T-helper 1 cell treated with Interleukin-12 subunit alpha and Interleukin-12 subunit beta and Interleukin-4 antibody, amounts not matched to agents 30 μg/mL and 1 μg/mL, for 36 hours (primary cell): ENCODE measurements around the gene OARD1.
"Not testable (repeated sequence)": the region's sequence is repeated elsewhere in the genome, so short reads cannot be mapped to it uniquely, and the experiment has no call there.

Experiments
- H3K27ac Mint-ChIP-seq: one replicate; pipeline ENCODE4 v1.8.0; 2021; ENCODE audit warnings: mild to moderate bottlenecking, mixed read lengths
- H3K27me3 Mint-ChIP-seq: one replicate; pipeline ENCODE4 v1.8.0; 2021; ENCODE audit warnings: low read depth, mixed read lengths
- H3K36me3 Mint-ChIP-seq: one replicate; pipeline ENCODE4 v1.8.0; 2021; ENCODE audit warnings: low read depth, mixed read lengths
- H3K4me1 Mint-ChIP-seq: one replicate; pipeline ENCODE4 v1.8.0; 2021; ENCODE audit warnings: low read depth, mixed read lengths
- H3K4me3 Mint-ChIP-seq: one replicate; pipeline ENCODE4 v1.8.0; 2021; ENCODE audit warnings: mild to moderate bottlenecking, moderate library complexity, mixed read lengths
- H3K9me3 Mint-ChIP-seq: one replicate; pipeline ENCODE4 v1.8.0; 2021; ENCODE audit warnings: mixed read lengths

The OARD1 gene, protein sequence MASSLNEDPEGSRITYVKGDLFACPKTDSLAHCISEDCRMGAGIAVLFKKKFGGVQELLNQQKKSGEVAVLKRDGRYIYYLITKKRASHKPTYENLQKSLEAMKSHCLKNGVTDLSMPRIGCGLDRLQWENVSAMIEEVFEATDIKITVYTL

DNA sequence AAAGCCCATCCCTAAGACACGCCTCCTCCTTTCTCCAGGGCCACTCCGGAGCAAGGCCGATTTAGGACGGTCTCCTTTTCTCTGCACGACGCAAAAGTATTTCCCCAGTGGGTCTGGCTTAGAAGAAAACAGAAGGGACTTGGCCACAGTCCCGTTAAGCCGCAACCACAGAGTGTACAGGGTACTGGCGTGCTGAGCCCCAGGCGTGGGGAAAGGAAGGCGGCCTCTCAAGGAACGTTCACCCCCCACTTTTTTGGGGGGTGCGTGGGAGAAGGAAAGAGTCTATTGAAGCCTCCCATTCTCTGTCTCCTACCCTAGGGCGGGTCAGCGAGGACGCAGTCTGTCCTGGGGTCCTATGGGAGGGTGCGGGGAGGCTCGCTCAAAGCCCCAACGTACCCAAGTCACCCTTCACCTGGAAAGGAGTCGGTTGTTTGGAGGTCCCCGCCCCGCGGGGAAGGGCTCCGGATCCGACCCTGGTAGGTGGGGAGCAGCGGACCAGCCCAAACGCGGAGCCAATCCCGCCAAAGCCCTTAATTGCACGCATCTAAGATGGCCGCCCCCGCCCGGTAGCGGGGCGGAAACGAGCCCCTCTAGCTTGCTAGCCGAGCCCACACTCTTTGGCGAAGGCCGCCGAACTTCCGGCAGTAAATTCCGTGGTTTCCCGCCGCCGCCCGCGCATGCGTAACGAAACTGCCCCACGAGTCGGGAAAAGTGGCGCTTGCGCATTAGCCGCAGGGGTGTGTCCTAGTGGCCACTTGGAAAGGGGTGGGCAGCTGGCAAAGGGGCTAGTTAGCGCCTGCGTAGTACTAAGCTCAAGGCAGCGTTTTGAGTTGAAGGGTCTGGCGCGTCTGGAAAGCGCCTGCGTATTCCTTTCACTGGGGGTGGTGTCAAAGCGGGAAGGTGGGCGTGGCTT is at the start of gene OARD1:
OARD1 (minus strand) TSS at position 434 of the 913 bp plus-strand sequence. CDS start 722 bp downstream, outside the sequence.
- Mint-ChIP-seq H3K27ac (peak within 1 kb of the TSS; percentile 99), H3K27me3 (no peaks in the 10 kb centered on the region), H3K9me3 (no peaks in the 10 kb centered on the region), H3K4me3 (peak within 1 kb of the TSS; percentile 94), H3K4me1 (peaks cover 52% of the 10 kb centered on the region), H3K36me3 (peaks cover 39% of the 10 kb centered on the region)

DNA sequence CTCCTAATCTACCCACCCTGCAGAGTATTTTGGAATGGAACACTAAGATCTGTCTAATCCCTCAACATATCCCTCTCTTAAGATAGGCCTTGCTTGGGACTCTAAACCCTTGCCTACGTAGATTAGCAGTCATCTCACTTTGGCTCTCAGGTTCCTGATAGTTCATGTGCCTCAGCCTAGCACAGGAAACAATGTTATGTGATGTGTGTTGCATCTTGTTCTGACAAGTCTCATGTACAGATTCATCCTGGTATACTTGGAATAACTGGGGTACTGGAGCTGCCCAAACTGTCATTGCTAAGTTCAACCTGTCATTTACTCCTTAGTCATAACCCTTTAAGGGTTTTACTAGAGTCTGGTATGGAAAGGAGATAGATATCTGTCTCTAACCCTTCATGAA is 47.9 kb upstream of the OARD1 start:
- H3K9me3 Mint-ChIP-seq: no peaks in the 10 kb centered on the region
- peaks cover 15% of the 10 kb centered on the region for H3K36me3 Mint-ChIP-seq
- H3K27me3 Mint-ChIP-seq: no peaks in the 10 kb centered on the region
- H3K27ac Mint-ChIP-seq: no peak overlapping the region
- no peaks in the 10 kb centered on the region for H3K4me1 Mint-ChIP-seq
- no peak overlapping the region for H3K4me3 Mint-ChIP-seq

DNA sequence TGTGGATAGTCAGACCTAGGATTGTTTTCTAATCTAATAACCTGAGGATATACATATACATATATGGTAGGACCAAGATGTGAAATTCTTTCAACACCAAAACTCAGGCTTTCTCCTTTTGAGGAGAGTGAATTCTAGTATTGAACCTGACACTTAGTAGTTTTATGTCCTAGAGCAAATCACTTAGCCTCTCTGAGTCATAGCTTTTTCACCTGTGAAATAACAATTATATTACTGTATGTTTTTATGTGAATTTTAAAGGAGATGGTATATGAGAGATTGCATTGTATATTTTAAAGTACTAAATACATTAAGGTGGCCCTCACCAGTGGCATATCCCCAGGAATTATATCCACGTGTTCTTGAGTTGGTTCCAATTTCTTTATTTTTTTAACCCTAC is 47.4 kb upstream of the OARD1 start:
- no peak overlapping the region for H3K4me3 Mint-ChIP-seq
- no peaks in the 10 kb centered on the region for H3K9me3 Mint-ChIP-seq
- H3K36me3 Mint-ChIP-seq: peaks cover 15% of the 10 kb centered on the region
- no peaks in the 10 kb centered on the region for H3K4me1 Mint-ChIP-seq
- no peak overlapping the region for H3K27ac Mint-ChIP-seq
- H3K27me3 Mint-ChIP-seq: no peaks in the 10 kb centered on the region

DNA sequence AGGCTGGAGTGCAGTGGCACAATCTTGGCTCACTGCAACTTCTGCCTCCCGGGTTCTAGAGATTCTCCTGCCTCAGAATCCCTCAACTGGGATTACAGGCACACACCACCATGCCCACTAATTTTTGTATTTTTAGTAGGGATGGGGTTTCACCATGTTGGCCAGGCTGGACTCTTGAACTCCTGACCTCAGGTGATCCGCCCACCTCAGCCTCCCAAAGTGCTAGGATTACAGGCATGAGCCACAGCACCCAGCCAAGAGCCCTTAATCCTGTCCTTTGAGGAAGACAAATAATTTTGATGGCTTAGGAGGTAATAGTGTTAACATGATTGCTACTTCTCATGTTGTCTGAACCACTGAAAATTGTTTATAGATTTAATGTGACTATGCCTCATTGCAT is 42.9 kb upstream of the OARD1 start:
- H3K9me3 Mint-ChIP-seq, H3K36me3 Mint-ChIP-seq, H3K4me3 Mint-ChIP-seq, H3K4me1 Mint-ChIP-seq, H3K27me3 Mint-ChIP-seq, H3K27ac Mint-ChIP-seq: not testable (repeated sequence)

DNA sequence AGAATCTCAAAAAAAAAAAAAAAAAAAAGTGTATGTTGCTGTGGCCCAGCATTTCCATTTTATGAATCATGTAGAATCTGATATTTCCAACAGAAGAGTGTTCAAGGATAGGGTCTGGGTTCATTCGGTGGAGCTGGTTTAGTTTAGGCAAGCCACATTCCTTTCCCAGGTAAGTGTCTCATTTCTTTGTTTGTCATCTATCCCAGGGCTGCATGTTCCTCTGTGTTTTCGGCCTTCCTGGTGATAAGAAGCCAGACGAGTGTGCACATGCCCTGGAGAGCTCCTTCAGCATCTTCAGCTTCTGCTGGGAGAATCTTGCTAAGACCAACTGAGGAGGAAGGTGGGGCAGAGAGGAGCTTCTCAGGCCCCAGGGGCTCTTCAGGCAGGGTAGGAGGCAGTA is 38.9 kb upstream of the OARD1 start:
- no peaks in the 10 kb centered on the region for H3K36me3 Mint-ChIP-seq
- no peak overlapping the region for H3K4me3 Mint-ChIP-seq
- H3K9me3 Mint-ChIP-seq: no peaks in the 10 kb centered on the region
- H3K4me1 Mint-ChIP-seq: no peaks in the 10 kb centered on the region
- peak overlapping the region; percentile 47 for H3K27ac Mint-ChIP-seq
- no peaks in the 10 kb centered on the region for H3K27me3 Mint-ChIP-seq

DNA sequence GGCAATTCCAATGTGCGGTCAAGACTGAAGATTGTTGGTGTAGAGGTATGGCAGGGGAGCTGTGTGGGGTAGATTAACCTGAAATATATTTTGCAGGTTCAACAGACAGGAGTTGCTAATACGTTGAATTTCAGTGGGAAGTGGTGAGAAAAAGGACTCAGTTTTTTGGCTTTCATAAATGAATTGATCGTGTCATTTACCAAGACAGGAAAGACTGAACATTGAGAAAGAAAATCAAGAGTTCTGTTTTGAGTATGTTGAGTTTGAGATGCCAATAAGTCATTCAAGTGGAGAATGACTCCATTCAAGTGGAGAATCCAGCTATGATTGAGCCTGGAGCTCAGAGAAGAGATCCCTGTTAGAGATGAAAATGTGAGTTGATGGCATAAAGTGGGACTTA is 31.7 kb upstream of the OARD1 start:
- Mint-ChIP-seq H3K36me3 (peaks cover 15% of the 10 kb centered on the region), H3K4me1 (no peaks in the 10 kb centered on the region), H3K27ac (no peak overlapping the region), H3K27me3 (no peaks in the 10 kb centered on the region), H3K4me3 (no peak overlapping the region), H3K9me3 (no peaks in the 10 kb centered on the region)

DNA sequence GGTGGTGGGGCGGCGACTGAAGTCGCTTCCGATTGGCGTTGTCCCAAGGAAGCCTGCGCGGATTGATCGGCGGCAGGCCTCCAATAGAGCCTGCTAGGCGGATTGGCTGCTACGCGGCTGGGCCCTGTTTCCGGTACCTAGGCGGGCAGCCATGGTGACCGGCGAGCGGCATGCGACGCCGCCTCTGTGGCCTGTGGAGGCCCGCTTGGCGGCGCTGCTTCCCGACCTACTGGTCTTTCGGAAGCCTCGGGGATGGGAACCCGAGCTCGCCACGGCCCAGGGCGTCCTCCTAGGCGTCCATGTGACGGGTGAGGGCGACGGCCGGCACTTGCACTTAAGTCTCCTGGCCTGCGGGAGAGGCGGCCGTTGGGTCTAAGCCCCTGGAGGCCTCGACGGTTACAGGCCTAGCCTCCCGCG is 28.7 kb upstream of the OARD1 start:
- Mint-ChIP-seq H3K27ac (no peak overlapping the region), H3K4me1 (no peaks in the 10 kb centered on the region), H3K4me3 (no peak overlapping the region), H3K36me3 (peaks cover 40% of the 10 kb centered on the region), H3K27me3 (no peaks in the 10 kb centered on the region), H3K9me3 (no peaks in the 10 kb centered on the region)

DNA sequence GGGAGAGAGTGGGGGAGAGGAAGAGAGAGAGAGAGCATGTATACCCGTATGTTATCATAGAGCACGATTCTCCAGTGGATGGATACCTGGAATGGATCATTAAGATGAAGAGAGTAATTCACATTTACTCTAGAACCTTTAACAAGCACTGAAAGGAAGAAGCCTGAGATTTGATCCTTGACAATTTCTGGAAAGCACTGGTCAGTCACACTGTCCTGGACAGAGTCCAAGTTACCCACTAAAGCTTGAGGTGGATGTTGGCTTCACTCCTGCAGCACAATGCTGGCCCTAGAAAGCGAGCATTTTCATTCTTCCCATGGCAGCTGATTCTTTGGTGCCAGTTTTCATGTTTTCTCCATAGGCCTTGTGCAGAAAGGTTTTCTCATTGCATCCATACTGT is 26.2 kb upstream of the OARD1 start:
- peaks cover 57% of the 10 kb centered on the region for H3K36me3 Mint-ChIP-seq
- H3K4me3 Mint-ChIP-seq: no peak overlapping the region
- no peaks in the 10 kb centered on the region for H3K9me3 Mint-ChIP-seq
- peaks cover 2% of the 10 kb centered on the region for H3K4me1 Mint-ChIP-seq
- no peak overlapping the region for H3K27ac Mint-ChIP-seq
- H3K27me3 Mint-ChIP-seq: no peaks in the 10 kb centered on the region

DNA sequence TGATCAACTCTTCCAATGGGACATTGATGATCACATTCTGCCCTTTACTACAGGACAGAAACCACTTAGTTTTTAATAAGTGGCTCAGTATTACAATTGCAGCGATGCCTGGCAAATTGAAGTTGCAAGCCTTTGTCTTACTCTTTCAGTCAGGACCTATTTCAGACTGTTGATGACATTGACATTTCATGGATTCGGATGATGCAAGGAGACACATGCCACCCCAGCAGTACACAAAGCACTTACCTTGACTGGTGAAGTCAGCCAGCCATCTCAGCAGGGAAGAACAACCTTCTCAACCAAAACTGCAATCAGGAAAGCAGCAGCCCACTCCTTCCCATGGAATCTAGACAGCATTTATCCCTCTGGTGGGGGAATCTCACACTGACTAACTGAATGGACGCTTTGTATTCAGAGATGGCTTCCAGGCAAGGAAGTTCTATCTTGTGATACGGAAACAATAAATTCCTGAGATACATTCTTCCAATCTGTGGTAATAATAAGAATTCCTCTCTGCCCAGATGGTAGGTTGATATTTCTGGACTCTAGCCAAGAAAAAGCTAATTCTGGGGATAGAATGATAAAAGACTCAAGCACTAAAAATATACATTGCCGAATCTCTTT is 25.4 kb upstream of the OARD1 start:
- peaks cover 2% of the 10 kb centered on the region for H3K4me1 Mint-ChIP-seq
- H3K9me3 Mint-ChIP-seq: no peaks in the 10 kb centered on the region
- no peaks in the 10 kb centered on the region for H3K27me3 Mint-ChIP-seq
- H3K27ac Mint-ChIP-seq: no peak overlapping the region
- H3K4me3 Mint-ChIP-seq: no peak overlapping the region
- H3K36me3 Mint-ChIP-seq: peaks cover 58% of the 10 kb centered on the region

DNA sequence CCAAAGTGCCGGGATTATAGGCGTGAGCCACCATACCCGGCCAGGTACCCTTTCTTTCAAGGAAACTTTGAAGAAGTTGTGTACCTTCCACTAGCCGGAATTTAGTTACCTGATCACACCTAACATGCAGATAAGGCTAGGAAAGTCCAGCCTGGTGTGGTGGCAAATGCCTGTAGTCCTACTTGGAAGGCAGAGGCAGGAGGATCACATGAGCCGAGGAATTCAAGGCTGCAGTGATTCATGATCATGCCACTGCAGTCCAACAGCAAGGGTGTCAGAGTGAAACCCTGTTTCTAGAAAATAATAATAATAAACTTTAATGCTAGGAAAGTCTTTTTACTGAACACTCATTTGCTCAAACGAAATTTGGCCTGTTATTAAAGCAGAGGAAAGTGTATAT is 21.6 kb upstream of the OARD1 start:
- Mint-ChIP-seq H3K9me3 (no peaks in the 10 kb centered on the region), H3K27ac (no peak overlapping the region)

DNA sequence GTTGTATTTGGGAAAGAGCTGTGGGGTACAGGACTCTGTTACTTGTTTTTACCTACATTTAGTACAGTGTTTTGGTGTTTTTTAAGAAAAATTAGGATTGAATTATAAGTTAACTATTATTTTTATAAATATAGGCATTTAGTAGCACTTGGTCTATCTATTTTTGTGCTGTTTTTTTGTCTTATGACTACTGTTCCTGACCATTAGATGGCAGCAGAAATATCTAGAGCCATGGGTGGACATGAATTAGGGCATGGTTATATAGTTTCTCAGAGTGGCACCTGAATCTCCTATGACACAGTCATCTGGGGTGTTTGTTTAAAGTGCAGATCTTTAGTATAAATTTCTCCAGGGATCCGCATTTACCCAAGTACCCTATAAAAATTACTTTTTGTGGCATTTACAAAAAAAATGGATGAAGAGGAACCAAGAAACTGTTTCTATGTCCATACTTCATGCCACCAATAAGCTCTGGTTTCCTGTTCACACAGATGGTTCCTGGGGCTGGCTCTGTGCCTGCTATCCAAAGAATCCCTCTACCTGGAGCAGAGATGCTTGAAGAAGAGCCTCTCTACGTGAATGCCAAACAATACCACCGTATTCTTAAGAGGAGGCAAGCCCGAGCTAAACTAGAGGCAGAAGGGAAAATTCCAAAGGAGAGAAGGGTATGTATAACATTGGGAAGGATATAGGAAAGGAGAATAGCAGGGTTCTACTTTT is 20.4 kb upstream of the OARD1 start:
- Mint-ChIP-seq H3K4me1 (peaks cover 5% of the 10 kb centered on the region), H3K4me3 (no peak overlapping the region), H3K27me3 (no peaks in the 10 kb centered on the region), H3K27ac (no peak overlapping the region), H3K36me3 (peaks cover 59% of the 10 kb centered on the region), H3K9me3 (no peaks in the 10 kb centered on the region)

More for the DNA sequence above, 21.6 kb upstream of the OARD1 start:
- no peak overlapping the region for H3K4me3 Mint-ChIP-seq
- H3K4me1 Mint-ChIP-seq: peaks cover 5% of the 10 kb centered on the region
- peaks cover 64% of the 10 kb centered on the region for H3K36me3 Mint-ChIP-seq
- H3K27me3 Mint-ChIP-seq: no peaks in the 10 kb centered on the region

DNA sequence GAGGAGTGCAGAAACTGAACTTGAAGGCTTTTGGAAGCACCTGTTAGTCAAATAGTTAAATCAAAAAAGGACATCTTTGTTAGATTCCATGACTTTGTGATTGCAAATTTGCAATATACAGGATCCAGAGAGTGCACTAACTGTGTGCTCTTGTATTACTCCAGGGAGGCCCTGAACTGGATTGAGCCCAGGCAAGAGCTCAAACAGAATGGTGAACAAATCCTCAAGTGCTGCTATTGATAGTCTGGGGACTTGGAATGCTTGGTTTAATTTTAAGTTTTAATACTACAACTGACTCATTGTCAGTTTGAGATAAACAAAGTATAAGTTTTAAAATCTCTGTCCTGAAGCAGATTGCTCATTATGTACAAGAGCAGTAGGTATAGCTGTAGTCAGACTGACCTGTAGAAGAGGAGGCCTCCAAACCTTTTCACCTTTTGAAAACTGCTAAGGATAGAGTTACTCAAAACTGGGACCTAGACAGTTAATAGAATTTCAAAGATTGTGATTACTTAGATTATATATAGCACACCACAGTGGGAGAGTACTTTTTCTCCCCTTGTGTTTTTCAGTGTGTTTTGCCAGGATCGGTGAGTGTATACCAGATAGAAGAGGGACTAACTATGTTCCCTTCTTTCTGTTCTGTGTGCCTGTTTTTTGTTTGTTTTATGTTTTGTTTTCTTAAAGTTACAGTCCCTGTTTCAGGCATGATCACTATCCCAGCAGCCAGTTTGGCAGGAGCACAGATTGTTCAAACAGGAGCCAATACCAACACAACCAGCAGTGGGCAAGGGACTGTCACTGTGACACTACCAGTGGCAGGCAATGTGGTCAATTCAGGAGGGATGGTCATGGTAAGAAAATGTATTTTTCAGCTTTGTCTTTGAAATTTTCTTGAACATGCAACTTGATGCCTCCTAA is 18.9 kb upstream of the OARD1 start:
- peaks cover 53% of the 10 kb centered on the region for H3K36me3 Mint-ChIP-seq

DNA sequence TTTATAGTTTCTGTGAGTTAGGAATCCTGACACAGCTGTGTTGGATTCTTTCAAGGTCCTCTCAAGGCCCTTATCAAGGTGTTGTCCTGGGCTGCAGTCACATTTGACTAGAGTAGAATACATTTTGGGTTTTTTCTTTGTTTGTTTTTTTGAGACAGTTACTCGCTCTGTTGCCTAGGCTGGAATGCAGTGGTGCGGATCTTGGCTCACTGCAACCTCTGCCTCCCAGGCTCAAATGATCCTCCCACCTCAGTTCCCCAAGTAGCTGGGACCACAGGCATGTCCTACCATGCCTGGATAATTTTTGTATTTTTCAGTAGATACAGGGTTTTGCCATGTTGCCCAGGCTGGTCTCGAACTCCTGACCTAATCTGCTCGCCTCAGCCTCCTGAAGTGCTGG is 16.3 kb upstream of the OARD1 start:
- no peak overlapping the region for H3K27ac Mint-ChIP-seq
- H3K4me3 Mint-ChIP-seq: no peak overlapping the region
- peaks cover 12% of the 10 kb centered on the region for H3K4me1 Mint-ChIP-seq
- H3K36me3 Mint-ChIP-seq: peaks cover 49% of the 10 kb centered on the region
- H3K9me3 Mint-ChIP-seq: no peaks in the 10 kb centered on the region
- H3K27me3 Mint-ChIP-seq: no peaks in the 10 kb centered on the region

More for the DNA sequence above, 18.9 kb upstream of the OARD1 start:
- H3K4me1 Mint-ChIP-seq: peaks cover 5% of the 10 kb centered on the region
- no peak overlapping the region for H3K27ac Mint-ChIP-seq
- H3K4me3 Mint-ChIP-seq: no peak overlapping the region
- H3K27me3 Mint-ChIP-seq: no peaks in the 10 kb centered on the region
- H3K9me3 Mint-ChIP-seq: no peaks in the 10 kb centered on the region

DNA sequence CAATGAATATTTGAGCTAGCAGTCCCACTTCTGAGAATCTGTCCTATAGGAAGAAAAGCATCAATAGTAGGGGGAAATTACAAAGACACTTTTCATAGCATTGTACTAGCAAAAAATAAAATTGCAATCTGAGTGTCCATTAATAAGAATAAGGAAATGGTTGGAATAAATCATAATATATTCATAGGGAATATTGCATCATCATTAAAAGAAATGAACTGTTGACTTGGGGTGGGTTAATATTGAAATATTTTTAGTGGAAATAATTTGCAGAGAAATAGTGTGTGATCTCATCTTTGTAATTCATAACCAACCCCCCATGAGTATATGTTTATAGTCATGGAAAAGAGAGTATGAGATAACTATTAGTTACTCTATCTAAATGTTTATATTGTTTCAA is 13.0 kb upstream of the OARD1 start:
- H3K4me3 Mint-ChIP-seq: no peak overlapping the region
- H3K4me1 Mint-ChIP-seq: peaks cover 32% of the 10 kb centered on the region
- H3K36me3 Mint-ChIP-seq: peaks cover 41% of the 10 kb centered on the region
- H3K27ac Mint-ChIP-seq: no peak overlapping the region
- no peaks in the 10 kb centered on the region for H3K27me3 Mint-ChIP-seq
- H3K9me3 Mint-ChIP-seq: no peaks in the 10 kb centered on the region
